Fibroblast of lung (primary cell): Measurements from ENCODE around the gene ABR. TPM values are rescaled to one million over a fixed set of nuclear protein-coding genes. Genes with fewer than 3 reads are reported as not detected.
"Not testable (repeated sequence)": the region's sequence is repeated elsewhere in the genome, so short reads cannot be mapped to it uniquely, and the experiment has no call there.

Experiments used
- DNase-seq, 2 donors: peaks; one replicate each; pipeline versions ENCODE4 v3.0.0 to v3.0.0-alpha.2; 2010; ENCODE audit warnings: low read depth in 2 of 2
- H2AFZ ChIP-seq: 2 replicates; pipeline ENCODE4 v1.5.1; 2012; ENCODE audit warnings: low read length, control low read depth, inconsistent platforms
- H3K27ac ChIP-seq: 2 replicates; pipeline ENCODE4 v1.5.1; 2011; ENCODE audit warnings: low read length, control low read depth; ENCODE audit not compliant: insufficient read depth
- H3K27me3 ChIP-seq: 2 replicates; pipeline ENCODE4 v1.5.1; 2011; ENCODE audit warnings: mild to moderate bottlenecking, low read length; ENCODE audit not compliant: control insufficient read depth, insufficient read depth
- H3K36me3 ChIP-seq: 2 replicates; pipeline ENCODE4 v1.5.1; 2011; ENCODE audit warnings: low read length; ENCODE audit not compliant: control insufficient read depth, insufficient read depth
- H3K4me1 ChIP-seq: 2 replicates; pipeline ENCODE4 v1.5.1; 2011; ENCODE audit warnings: low read length; ENCODE audit not compliant: control insufficient read depth, insufficient read depth; ENCODE audit errors: extremely low read depth
- H3K4me2 ChIP-seq: 2 replicates; pipeline ENCODE4 v1.5.1; 2011; ENCODE audit warnings: low read length, control low read depth; ENCODE audit not compliant: insufficient read depth; ENCODE audit errors: extremely low read depth
- H3K4me3 ChIP-seq, 4 experiments: fragments of 200-600 bp in 1 of 4; sonication (generic) in 1 of 4; replicated peaks in 1 of 4; 2 replicates each; pipeline ENCODE4 v1.5.1; 2011 to 2016; ENCODE audit warnings: low read length in 4 of 4, low read depth in 3 of 4, mild to moderate bottlenecking in 3 of 4, control low read depth in 2 of 4, inconsistent platforms in 1 of 4, mixed read lengths in 1 of 4; ENCODE audit not compliant: insufficient read depth in 1 of 4; ENCODE audit errors: control extremely low read depth in 1 of 4
- H3K79me2 ChIP-seq: 2 replicates; pipeline ENCODE4 v1.5.1; 2012; ENCODE audit warnings: mild to moderate bottlenecking, low read length, inconsistent platforms; ENCODE audit not compliant: control insufficient read depth, insufficient read depth
- H3K9ac ChIP-seq: 2 replicates; pipeline ENCODE4 v1.5.1; 2011; ENCODE audit warnings: mild to moderate bottlenecking, low read length, control low read depth; ENCODE audit not compliant: insufficient read depth
- H3K9me3 ChIP-seq: 2 replicates; pipeline ENCODE4 v1.5.1; 2012; ENCODE audit warnings: low read depth, low read length; ENCODE audit not compliant: control insufficient read depth, insufficient read depth
- H4K20me1 ChIP-seq: 2 replicates; pipeline ENCODE4 v1.5.1; 2011; ENCODE audit warnings: low read length; ENCODE audit not compliant: control insufficient read depth, insufficient read depth; ENCODE audit errors: extremely low read depth
- EZH2 ChIP-seq: IDR thresholded peaks from 2 replicates; pipeline ENCODE4 v1.5.1; 2012; ENCODE audit warnings: low read length, control low read depth, mild to moderate bottlenecking; ENCODE audit errors: missing control alignments
- polyA plus RNA-seq, 2 donors: library from polyadenylated mRNA; depleted of rRNA in 1 of 2; stranded (reverse) in 1 of 2; unstranded in 1 of 2; fragments of >200 nt; gene quantifications; 2 replicates each; pipeline ENCODE4 v1.2.1, GENCODE V29; 2011 to 2012; ENCODE audit warnings: missing spikeins in 1 of 2
- total RNA-seq: library from RNA; depleted of rRNA; stranded (reverse); fragments of >200 nt; gene quantifications from 2 replicates; pipeline ENCODE4 v1.2.1, GENCODE V29; 2014
- TF ChIP-seq, protein P1 (sequence below), 2 donors: IDR thresholded peaks in 1 of 2; conservative IDR thresholded peaks in 1 of 2; 1 replicate in 1 of 2; 2 replicates in 1 of 2; pipeline ENCODE4 v1.5.1; 2011 to 2012; ENCODE audit warnings: low read length in 2 of 2, control low read depth in 1 of 2, inconsistent platforms in 1 of 2, low read depth in 1 of 2, mild to moderate bottlenecking in 1 of 2

Gene ABR
- total and polyA plus RNA-seq, 2 donors (not counting 1 experiment from before 2014, with no cell fraction given): 43.7 to 84.7 TPM

DNA sequence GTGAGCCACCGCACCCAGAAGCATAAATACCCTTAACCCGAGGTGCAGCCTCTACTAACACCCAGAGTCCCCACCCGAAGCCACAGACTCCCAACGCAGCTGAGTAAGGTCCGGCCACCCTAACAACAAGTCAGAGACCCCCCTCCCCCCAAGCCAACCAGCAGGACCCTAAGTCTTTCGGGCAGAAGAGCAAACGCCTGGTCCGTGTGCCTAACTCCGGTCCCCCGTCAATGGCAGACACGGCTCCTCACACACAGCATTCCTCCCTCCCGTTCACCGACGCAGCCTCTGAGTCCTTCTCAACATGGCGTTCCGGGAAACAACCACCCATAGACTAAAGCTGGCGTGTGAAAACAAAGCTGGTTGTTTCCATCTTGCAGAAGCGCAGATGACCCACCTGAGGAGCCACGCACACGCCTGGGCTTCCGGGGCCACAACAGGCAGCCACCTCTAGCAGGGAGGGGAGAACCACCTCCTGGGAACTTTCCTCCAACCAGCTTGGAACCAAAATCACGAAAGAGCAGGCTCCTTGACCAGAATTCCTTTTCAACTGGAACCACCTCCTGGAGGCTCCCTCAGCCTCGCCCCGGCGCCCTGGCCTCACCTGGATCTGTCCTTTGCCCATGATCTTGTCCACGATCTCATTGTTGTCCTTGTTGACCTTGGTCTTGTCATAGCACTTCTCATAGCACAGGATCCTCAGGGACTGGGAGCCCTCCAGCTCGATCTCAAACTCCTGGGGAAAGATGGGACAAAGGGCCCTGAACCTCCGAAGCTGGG is 130.1 kb downstream of the ABR start:
- no peak overlapping the region for H3K27ac ChIP-seq
- DNase-seq: no peak
- TF ChIP-seq, protein P1, sequence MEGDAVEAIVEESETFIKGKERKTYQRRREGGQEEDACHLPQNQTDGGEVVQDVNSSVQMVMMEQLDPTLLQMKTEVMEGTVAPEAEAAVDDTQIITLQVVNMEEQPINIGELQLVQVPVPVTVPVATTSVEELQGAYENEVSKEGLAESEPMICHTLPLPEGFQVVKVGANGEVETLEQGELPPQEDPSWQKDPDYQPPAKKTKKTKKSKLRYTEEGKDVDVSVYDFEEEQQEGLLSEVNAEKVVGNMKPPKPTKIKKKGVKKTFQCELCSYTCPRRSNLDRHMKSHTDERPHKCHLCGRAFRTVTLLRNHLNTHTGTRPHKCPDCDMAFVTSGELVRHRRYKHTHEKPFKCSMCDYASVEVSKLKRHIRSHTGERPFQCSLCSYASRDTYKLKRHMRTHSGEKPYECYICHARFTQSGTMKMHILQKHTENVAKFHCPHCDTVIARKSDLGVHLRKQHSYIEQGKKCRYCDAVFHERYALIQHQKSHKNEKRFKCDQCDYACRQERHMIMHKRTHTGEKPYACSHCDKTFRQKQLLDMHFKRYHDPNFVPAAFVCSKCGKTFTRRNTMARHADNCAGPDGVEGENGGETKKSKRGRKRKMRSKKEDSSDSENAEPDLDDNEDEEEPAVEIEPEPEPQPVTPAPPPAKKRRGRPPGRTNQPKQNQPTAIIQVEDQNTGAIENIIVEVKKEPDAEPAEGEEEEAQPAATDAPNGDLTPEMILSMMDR (conservative IDR thresholded peaks at IDR 0.05 in 1 of 2, IDR thresholded peaks at IDR 0.05 in 1 of 2; ENCODE audit: low read depth in 1 of 2, low read length in 2 of 2): no peak
- TF ChIP-seq EZH2: no peak
- H3K9me3 ChIP-seq: no peaks in the 10 kb centered on the region
- no peak overlapping the region for H2AFZ ChIP-seq
- H3K79me2 ChIP-seq: no peaks in the 10 kb centered on the region
- peaks cover 8% of the 10 kb centered on the region for H3K36me3 ChIP-seq
- no peak overlapping the region for H3K4me3 ChIP-seq
- H3K4me2 ChIP-seq: no peak overlapping the region
- H4K20me1 ChIP-seq: no peaks in the 10 kb centered on the region
- H3K9ac ChIP-seq: no peak overlapping the region
- H3K4me1 ChIP-seq: peaks cover 9% of the 10 kb centered on the region
- H3K27me3 ChIP-seq: no peaks in the 10 kb centered on the region

DNA sequence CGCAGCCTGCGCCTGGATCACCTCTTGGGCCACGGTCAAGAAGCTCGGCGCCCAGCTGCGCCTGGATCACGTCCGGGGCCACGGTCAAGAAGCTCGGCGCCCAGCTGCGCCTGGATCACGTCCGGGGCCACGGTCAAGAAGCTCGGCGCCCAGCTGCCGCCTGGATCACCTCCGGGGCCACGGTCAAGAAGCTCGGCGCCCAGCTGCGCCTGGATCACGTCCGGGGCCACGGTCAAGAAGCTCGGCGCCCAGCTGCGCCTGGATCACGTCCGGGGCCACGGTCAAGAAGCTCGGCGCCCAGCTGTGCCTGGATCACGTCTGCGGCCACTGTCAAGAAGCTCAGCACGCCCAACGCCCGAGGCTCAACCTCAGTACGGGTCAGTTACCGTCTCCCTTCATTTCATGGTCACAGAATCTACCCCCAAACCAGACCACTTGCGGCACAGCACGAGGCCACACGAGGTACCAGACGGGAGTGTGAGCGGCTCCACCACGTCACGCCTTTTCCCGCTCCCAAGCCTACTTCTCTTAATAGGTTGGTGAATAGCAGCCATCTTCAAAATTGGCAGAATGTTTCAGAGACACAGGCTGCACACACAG is 131.2 kb downstream of the ABR start:
- not testable (repeated sequence) for H3K9ac ChIP-seq, H3K4me1 ChIP-seq, DNase-seq, H3K27ac ChIP-seq, H3K27me3 ChIP-seq, H4K20me1 ChIP-seq, H3K36me3 ChIP-seq, H2AFZ ChIP-seq, H3K4me3 ChIP-seq, H3K4me2 ChIP-seq, H3K9me3 ChIP-seq, H3K79me2 ChIP-seq

DNA sequence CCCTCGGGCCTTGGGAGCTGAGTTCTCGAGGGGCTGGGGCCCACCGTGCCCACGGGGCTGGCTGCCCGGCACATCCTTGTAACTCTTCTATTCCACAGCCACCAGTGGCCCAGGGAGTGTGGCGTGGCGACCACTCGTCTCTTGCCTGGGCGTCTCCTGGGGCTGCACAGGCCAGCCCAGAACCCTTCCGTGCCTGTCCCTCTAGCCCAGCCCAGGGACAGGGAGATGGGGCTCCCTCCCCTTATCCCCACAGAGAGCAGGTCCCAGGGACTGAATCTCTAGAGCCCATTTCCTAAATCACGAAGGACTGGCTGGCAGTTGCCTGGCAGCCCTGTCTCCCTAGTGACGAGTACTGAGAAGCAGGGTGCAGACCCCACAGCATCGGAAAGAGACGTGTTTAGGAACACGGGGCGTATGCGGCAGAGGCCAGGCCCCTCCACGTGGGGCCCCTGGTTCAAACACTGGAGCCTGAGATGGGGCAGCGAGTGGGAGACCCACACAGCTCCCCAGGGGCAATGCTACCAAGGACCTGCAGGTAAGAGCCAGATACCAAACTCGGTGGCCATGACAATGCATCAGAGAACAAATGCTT is 131.8 kb downstream of the ABR start:
- Histone ChIP-seq H3K4me1 (peaks cover 11% of the 10 kb centered on the region), H3K9ac (no peak overlapping the region), H3K27me3 (no peaks in the 10 kb centered on the region), H3K4me2 (no peak overlapping the region), H3K9me3 (no peaks in the 10 kb centered on the region), H3K27ac (no peak overlapping the region), H4K20me1 (no peaks in the 10 kb centered on the region), H2AFZ (no peak overlapping the region), H3K36me3 (peaks cover 5% of the 10 kb centered on the region), H3K4me3 (no peak overlapping the region), H3K79me2 (no peaks in the 10 kb centered on the region)
- DNase-seq: no peak
- TF ChIP-seq, protein P1 (conservative IDR thresholded peaks at IDR 0.05 in 1 of 2, IDR thresholded peaks at IDR 0.05 in 1 of 2; ENCODE audit: low read depth in 1 of 2, low read length in 2 of 2): no peak
- TF ChIP-seq EZH2: no peak
